Measurements from ENCODE around the gene CCND2.
"Not testable (repeated sequence)": the region's sequence is repeated elsewhere in the genome, so short reads cannot be mapped to it uniquely, and the experiment has no call there.

The CCND2 gene

DNA sequence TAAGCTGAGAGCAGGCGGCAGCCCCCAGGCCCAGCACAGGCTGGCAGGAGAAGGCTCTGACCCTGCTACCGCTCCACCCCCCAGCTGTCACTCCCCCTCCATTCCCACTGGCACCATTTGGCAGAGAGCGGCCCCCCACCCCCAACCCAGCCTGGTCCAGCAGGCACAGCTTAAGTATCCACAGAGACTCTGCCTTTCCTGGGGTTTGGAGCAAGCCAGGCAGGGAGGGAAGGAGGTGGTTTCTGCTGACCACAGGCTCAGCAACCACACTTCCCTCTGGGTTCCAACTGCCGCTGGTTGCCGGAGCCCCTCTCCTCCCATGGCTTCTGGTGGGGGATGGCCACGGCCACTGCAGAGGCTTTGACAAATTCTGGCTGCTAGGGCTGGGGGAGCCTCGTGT lies 30.5 kb upstream of the CCND2 start:
- Histone ChIP-seq H3K4me1 (ENCODE audit: control insufficient read depth, insufficient read depth, low read length) (no peaks in the 10 kb centered on the region), H3K36me3 (ENCODE audit: control insufficient read depth, insufficient read depth, low read length) (no peaks in the 10 kb centered on the region), H3K4me3 (ENCODE audit: low read length) (no peak overlapping the region), H3K9ac (ENCODE audit: low read length) (no peak overlapping the region), H3K27me3 (ENCODE audit: control insufficient read depth, insufficient read depth, low read length) (no peaks in the 10 kb centered on the region), H3K27ac (ENCODE audit: low read depth, low read length) (no peak overlapping the region)

DNA sequence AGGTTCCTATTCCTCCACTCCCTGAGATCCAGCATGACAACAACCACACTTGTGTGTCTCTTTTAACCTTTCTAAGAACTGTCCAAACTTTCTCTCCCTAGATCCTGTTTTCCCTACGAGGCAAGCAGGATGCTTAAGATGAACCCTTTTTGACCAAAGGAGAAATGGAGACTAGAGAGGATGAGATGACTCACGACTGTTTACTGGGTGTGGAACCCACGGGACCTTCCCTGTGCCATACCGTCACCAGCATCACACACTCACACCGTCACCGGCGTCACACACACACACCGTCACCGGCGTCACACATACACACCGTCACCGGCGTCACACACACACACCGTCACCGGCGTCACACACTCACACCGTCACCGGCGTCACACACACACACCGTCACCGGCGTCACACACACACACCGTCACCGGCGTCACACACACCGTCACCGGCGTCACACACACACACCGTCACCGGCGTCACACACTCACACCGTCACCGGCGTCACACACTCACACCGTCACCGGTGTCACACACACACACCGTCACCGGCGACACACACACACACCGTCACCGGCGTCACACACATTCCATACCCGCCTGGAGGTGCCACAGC lies 30.0 kb upstream of the CCND2 start:
- not testable (repeated sequence) for H3K4me1 ChIP-seq (ENCODE audit: control insufficient read depth, insufficient read depth, low read length); H3K27me3 ChIP-seq (ENCODE audit: control insufficient read depth, insufficient read depth, low read length); H3K9ac ChIP-seq (ENCODE audit: low read length); H3K36me3 ChIP-seq (ENCODE audit: control insufficient read depth, insufficient read depth, low read length); H3K4me3 ChIP-seq (ENCODE audit: low read length); H3K27ac ChIP-seq (ENCODE audit: low read depth, low read length)

DNA sequence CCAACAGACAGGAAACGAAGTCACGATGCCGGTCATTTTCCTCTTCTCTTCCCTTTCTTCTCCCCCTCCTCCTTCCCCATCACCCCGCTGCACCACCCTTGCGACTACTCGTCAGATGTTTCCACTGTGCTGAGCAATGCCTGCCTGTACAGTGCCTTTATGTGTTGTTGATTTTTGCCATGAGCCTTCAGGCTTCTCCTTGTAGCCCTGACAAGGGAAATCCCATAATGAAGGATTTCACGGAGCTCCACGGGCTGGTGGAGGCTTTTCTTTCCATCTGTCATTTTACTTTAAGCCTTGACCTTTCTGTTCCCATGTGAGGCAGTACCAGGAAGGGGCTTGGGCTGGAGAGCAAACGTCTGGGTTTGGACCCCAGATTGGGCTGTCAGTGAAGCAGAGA lies 28.7 kb upstream of the CCND2 start:
- H3K4me1 ChIP-seq (ENCODE audit: control insufficient read depth, insufficient read depth, low read length), result no peaks in the 10 kb centered on the region
- H3K9ac ChIP-seq (ENCODE audit: low read length), result no peak overlapping the region
- H3K27ac ChIP-seq (ENCODE audit: low read depth, low read length), result no peak overlapping the region
- H3K36me3 ChIP-seq (ENCODE audit: control insufficient read depth, insufficient read depth, low read length), result no peaks in the 10 kb centered on the region
- no peak overlapping the region for H3K4me3 ChIP-seq (ENCODE audit: low read length)
- H3K27me3 ChIP-seq (ENCODE audit: control insufficient read depth, insufficient read depth, low read length), result no peaks in the 10 kb centered on the region

DNA sequence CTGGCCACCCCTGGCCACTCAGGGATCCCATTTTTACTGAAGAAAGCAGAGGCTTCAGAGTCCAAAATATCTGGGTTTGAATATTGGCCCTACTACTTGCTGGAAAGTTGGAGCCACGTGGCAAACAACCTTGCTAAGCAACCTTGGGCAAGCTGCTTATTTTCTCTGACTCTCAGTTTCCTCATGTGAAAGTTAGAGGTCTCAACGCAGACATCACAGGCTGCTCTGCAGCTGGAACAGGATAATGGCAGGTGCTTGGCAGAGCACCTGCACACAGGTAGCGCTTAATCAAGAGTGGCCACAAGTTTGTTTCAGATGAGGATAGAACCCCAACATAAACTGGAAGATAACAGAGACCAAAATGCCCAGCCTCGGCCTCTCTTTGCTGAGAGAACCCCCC lies 28.1 kb upstream of the CCND2 start:
- Histone ChIP-seq H3K4me1 (ENCODE audit: control insufficient read depth, insufficient read depth, low read length) (no peaks in the 10 kb centered on the region), H3K4me3 (ENCODE audit: low read length) (no peak overlapping the region), H3K9ac (ENCODE audit: low read length) (no peak overlapping the region), H3K36me3 (ENCODE audit: control insufficient read depth, insufficient read depth, low read length) (no peaks in the 10 kb centered on the region), H3K27me3 (ENCODE audit: control insufficient read depth, insufficient read depth, low read length) (no peaks in the 10 kb centered on the region), H3K27ac (ENCODE audit: low read depth, low read length) (no peak overlapping the region)

DNA sequence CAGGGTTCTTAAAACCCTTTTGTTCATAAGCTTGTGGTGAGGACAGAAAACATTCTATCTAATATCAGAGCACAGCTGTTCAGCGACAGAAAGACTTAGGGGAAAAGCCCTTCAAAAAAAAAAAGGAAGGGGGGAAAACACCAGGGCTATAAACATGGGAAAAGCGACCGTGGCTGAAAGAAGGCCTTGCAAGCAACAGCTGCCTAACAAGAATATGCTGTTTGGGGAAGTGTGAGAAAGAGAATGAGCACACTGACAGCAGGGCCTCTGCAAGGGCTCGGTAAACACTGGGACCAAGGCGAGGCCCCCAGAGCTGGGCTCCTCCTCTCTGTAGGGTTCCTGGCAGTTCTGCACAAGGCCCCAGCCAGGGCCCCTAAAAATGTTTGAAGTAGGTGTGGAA lies 27.4 kb upstream of the CCND2 start:
- Histone ChIP-seq H3K27ac (ENCODE audit: low read depth, low read length) (no peak overlapping the region), H3K4me1 (ENCODE audit: control insufficient read depth, insufficient read depth, low read length) (no peaks in the 10 kb centered on the region), H3K27me3 (ENCODE audit: control insufficient read depth, insufficient read depth, low read length) (no peaks in the 10 kb centered on the region), H3K36me3 (ENCODE audit: control insufficient read depth, insufficient read depth, low read length) (no peaks in the 10 kb centered on the region), H3K9ac (ENCODE audit: low read length) (no peak overlapping the region), H3K4me3 (ENCODE audit: low read length) (no peak overlapping the region)

- H3K4me1 ChIP-seq (ENCODE audit: control insufficient read depth, insufficient read depth, low read length), result no peaks in the 10 kb centered on the region
- H3K27me3 ChIP-seq (ENCODE audit: control insufficient read depth, insufficient read depth, low read length), result no peaks in the 10 kb centered on the region
- H3K27ac ChIP-seq (ENCODE audit: low read depth, low read length), result no peak overlapping the region
- no peak overlapping the region for H3K4me3 ChIP-seq (ENCODE audit: low read length)
- no peaks in the 10 kb centered on the region for H3K36me3 ChIP-seq (ENCODE audit: control insufficient read depth, insufficient read depth, low read length)
- no peak overlapping the region for H3K9ac ChIP-seq (ENCODE audit: low read length)
Measured at GRCh38 chr12:4250691-4251090, 22.9 kb upstream of the CCND2 start.

GRCh38 chr12:4251216-4251891 lies 22.2 kb upstream of the CCND2 start:
- no peaks in the 10 kb centered on the region for H3K4me1 ChIP-seq (ENCODE audit: control insufficient read depth, insufficient read depth, low read length)
- no peak overlapping the region for H3K4me3 ChIP-seq (ENCODE audit: low read length)
- H3K27ac ChIP-seq (ENCODE audit: low read depth, low read length), result no peak overlapping the region
- no peak overlapping the region for H3K9ac ChIP-seq (ENCODE audit: low read length)
- H3K27me3 ChIP-seq (ENCODE audit: control insufficient read depth, insufficient read depth, low read length), result no peaks in the 10 kb centered on the region
- no peaks in the 10 kb centered on the region for H3K36me3 ChIP-seq (ENCODE audit: control insufficient read depth, insufficient read depth, low read length)

DNA sequence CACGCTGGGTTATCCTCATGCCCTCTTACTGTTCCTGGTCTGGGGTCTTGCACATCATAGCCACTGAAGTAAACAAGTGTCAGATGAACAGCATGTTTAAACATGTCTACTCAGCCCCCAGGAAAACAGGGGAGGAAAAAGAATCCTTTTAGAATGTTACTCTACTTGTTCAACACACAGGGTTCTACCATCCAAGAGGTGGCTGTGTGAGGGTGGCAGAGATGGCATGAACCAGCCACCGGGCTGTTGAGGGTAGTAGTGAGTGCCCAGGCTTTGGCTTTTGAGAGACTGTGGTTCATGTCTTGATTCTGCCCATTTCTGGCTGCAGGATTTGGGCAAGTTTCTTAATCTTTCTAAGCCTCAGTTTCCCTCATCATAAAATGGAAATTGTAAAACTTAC lies 21.6 kb upstream of the CCND2 start:
- no peaks in the 10 kb centered on the region for H3K27me3 ChIP-seq (ENCODE audit: control insufficient read depth, insufficient read depth, low read length)
- no peak overlapping the region for H3K4me3 ChIP-seq (ENCODE audit: low read length)
- no peak overlapping the region for H3K9ac ChIP-seq (ENCODE audit: low read length)
- no peaks in the 10 kb centered on the region for H3K36me3 ChIP-seq (ENCODE audit: control insufficient read depth, insufficient read depth, low read length)
- H3K4me1 ChIP-seq (ENCODE audit: control insufficient read depth, insufficient read depth, low read length), result no peaks in the 10 kb centered on the region
- no peak overlapping the region for H3K27ac ChIP-seq (ENCODE audit: low read depth, low read length)

DNA sequence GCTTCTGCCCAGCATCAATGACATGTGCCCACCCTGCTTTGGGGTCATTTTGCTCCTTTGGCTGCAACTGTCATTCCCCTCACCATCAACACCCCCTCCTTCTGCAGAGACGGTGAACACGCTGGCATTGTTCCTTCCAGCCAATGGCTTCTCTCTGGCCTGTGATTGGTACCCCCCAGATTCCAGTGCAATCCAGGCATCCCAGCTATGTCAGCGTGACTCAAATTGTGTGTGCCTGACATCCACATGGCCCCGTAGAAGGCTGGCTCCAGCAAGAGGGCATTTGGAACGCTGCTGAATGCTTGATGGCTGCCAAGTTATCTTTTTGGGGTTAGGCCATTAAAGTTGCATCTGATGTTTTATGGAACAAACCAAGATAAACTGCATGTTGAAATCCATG lies 21.0 kb upstream of the CCND2 start:
- Histone ChIP-seq H3K9ac (ENCODE audit: low read length) (no peak overlapping the region), H3K27me3 (ENCODE audit: control insufficient read depth, insufficient read depth, low read length) (no peaks in the 10 kb centered on the region), H3K27ac (ENCODE audit: low read depth, low read length) (no peak overlapping the region), H3K4me3 (ENCODE audit: low read length) (no peak overlapping the region), H3K4me1 (ENCODE audit: control insufficient read depth, insufficient read depth, low read length) (no peaks in the 10 kb centered on the region), H3K36me3 (ENCODE audit: control insufficient read depth, insufficient read depth, low read length) (no peaks in the 10 kb centered on the region)

DNA sequence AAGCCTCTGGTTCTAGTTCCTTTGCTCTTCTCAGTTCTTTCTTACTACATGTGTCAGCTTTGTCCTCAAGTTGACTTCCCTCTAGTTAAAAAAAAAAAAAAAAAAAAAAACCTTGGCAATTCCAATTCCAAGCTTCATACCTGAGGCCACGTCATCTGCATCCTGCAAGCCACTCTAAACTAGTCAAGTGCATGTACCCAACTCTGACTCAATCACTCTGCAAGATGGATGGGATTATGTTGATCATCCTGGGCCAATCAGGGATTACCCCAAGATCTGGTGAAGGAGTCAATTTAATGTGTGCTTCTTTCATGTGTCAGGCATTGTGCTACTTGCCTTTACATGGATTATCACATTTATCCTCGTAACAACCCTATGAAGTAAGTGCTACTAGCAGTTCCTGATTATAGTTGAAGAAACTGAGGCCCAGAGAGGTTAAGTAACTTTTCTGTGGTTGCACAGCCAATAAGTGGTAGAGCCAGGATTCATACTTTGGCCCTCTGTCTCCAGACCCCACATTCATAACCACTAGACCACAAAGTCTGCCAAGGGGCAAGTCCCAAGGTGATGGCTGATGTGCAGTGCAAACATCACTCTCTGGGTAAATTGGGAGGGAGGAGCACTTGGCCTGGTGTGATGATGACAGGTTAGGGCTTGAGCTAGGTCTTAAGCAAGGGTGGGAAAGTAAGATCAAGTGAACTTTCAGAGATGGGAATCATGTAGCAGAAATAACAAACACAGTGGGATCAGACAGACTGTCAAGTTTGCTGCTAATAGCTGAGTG lies 17.3 kb upstream of the CCND2 start:
- Histone ChIP-seq H3K27ac (ENCODE audit: low read depth, low read length) (no peak overlapping the region), H3K4me1 (ENCODE audit: control insufficient read depth, insufficient read depth, low read length) (no peaks in the 10 kb centered on the region), H3K4me3 (ENCODE audit: low read length) (no peak overlapping the region), H3K9ac (ENCODE audit: low read length) (no peak overlapping the region), H3K27me3 (ENCODE audit: control insufficient read depth, insufficient read depth, low read length) (no peaks in the 10 kb centered on the region), H3K36me3 (ENCODE audit: control insufficient read depth, insufficient read depth, low read length) (no peaks in the 10 kb centered on the region)

GRCh38 chr12:4257442-4257841 lies 16.1 kb upstream of the CCND2 start:
- Histone ChIP-seq H3K4me3 (ENCODE audit: low read length) (no peak overlapping the region), H3K4me1 (ENCODE audit: control insufficient read depth, insufficient read depth, low read length) (no peaks in the 10 kb centered on the region), H3K27ac (ENCODE audit: low read depth, low read length) (no peak overlapping the region), H3K36me3 (ENCODE audit: control insufficient read depth, insufficient read depth, low read length) (no peaks in the 10 kb centered on the region), H3K27me3 (ENCODE audit: control insufficient read depth, insufficient read depth, low read length) (no peaks in the 10 kb centered on the region), H3K9ac (ENCODE audit: low read length) (no peak overlapping the region)

GRCh38 chr12:4259099-4259498 lies 14.5 kb upstream of the CCND2 start:
- no peaks in the 10 kb centered on the region for H3K4me1 ChIP-seq (ENCODE audit: control insufficient read depth, insufficient read depth, low read length)
- H3K9ac ChIP-seq (ENCODE audit: low read length), result no peak overlapping the region
- H3K4me3 ChIP-seq (ENCODE audit: low read length), result no peak overlapping the region
- no peaks in the 10 kb centered on the region for H3K27me3 ChIP-seq (ENCODE audit: control insufficient read depth, insufficient read depth, low read length)
- no peak overlapping the region for H3K27ac ChIP-seq (ENCODE audit: low read depth, low read length)
- no peaks in the 10 kb centered on the region for H3K36me3 ChIP-seq (ENCODE audit: control insufficient read depth, insufficient read depth, low read length)

DNA sequence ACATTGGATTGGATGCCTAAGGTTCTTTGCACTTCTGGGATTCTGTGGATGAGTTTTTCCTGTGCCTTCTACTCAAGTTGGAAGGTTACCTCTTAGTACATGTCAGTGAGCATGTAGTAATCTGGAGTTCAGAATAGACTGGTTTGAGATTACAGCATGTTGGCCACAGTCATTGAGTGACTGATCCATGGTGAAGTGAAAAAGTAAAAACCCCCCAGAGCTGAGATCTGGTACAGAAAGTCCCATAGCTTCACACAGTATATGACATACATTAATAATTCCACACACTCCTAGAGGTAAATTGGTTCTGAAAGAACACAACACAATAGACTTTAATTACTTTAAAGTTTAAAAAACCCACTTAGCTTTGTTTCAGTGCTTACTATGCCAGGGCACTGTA lies 11.9 kb upstream of the CCND2 start:
- no peaks in the 10 kb centered on the region for H3K4me1 ChIP-seq (ENCODE audit: control insufficient read depth, insufficient read depth, low read length)
- no peaks in the 10 kb centered on the region for H3K36me3 ChIP-seq (ENCODE audit: control insufficient read depth, insufficient read depth, low read length)
- H3K27me3 ChIP-seq (ENCODE audit: control insufficient read depth, insufficient read depth, low read length), result no peaks in the 10 kb centered on the region
- no peak overlapping the region for H3K4me3 ChIP-seq (ENCODE audit: low read length)
- H3K27ac ChIP-seq (ENCODE audit: low read depth, low read length), result no peak overlapping the region
- H3K9ac ChIP-seq (ENCODE audit: low read length), result no peak overlapping the region

Measured in rectal smooth muscle tissue (tissue), 1 donor.